IMR-90 (cell line): ENCODE data around the gene FBXO4. TPM values are rescaled to one million over a fixed set of nuclear protein-coding genes. Genes with fewer than 3 reads are reported as not detected.

Experiments used
- ATAC-seq: fragments of 200-7000 bp; cut with Tn5 transposase; 2 replicates; pipeline ENCODE4 v1.9.1; 2020; ENCODE audit warnings: low read depth, mild to moderate bottlenecking, moderate library complexity
- BruUV-seq: library from RNA; stranded (reverse); fragments of 400-500 nt; replicated peaks from 2 replicates; lab custom pipeline; 2021; lab: Mats Ljungman, UMichigan
- CTCF ChIA-PET: fragments of 300-600 bp; formaldehyde crosslinking; extraction: SDS; loops from one replicate; lab custom pipeline; 2021; ENCODE audit warnings: antibody characterized with exemption; lab: Yijun Ruan, JAX
- POLR2A ChIA-PET: fragments of 300-600 bp; sonication (Branson Sonifier 250); formaldehyde crosslinking; loops from one replicate; lab custom pipeline; 2022; ENCODE audit warnings: antibody characterized with exemption; ENCODE audit not compliant: unreplicated experiment; lab: Charles Lee
- DNase-seq: peaks from one replicate; pipeline ENCODE4 v3.0.0; 2013
- H2AFZ ChIP-seq: replicated peaks from 2 replicates; pipeline ENCODE3; 2013; ENCODE audit warnings: low read length, mild to moderate bottlenecking; ENCODE audit not compliant: poor library complexity
- H2AK5ac ChIP-seq: 2 replicates; pipeline ENCODE4 v1.6.1; 2013; ENCODE audit warnings: low read depth, low read length, inconsistent platforms
- H2AK9ac ChIP-seq: replicated peaks from 2 replicates; pipeline ENCODE3; 2013; ENCODE audit warnings: mild to moderate bottlenecking, low read depth, low read length, moderate library complexity; ENCODE audit not compliant: poor library complexity
- H2BK120ac ChIP-seq: 2 replicates; pipeline ENCODE4 v1.6.1; 2013; ENCODE audit warnings: low read depth, low read length, inconsistent platforms
- H2BK15ac ChIP-seq: 3 replicates; pipeline ENCODE4 v1.6.1; 2013; ENCODE audit warnings: low read depth, low read length, inconsistent platforms
- H2BK20ac ChIP-seq: 2 replicates; pipeline ENCODE4 v1.6.1; 2013; ENCODE audit warnings: low read depth, mild to moderate bottlenecking, inconsistent platforms, low read length, moderate library complexity
- H2BK5ac ChIP-seq: 2 replicates; pipeline ENCODE4 v1.6.1; 2013; ENCODE audit warnings: mild to moderate bottlenecking, low read depth, low read length, inconsistent platforms; ENCODE audit not compliant: poor library complexity, severe bottlenecking
- H3K14ac ChIP-seq: replicated peaks from 2 replicates; pipeline ENCODE4 v1.6.1; 2013; ENCODE audit warnings: low read depth, low read length, inconsistent platforms
- H3K18ac ChIP-seq: 2 replicates; pipeline ENCODE4 v1.6.1; 2013; ENCODE audit warnings: low read depth, low read length, control low read depth
- H3K23ac ChIP-seq: 2 replicates; pipeline ENCODE4 v1.6.1; 2013; ENCODE audit warnings: low read depth, low read length, inconsistent platforms
- H3K27ac ChIP-seq: 2 replicates; pipeline ENCODE4 v1.5.1; 2013; ENCODE audit warnings: mild to moderate bottlenecking, control low read depth, low read length; ENCODE audit not compliant: insufficient read depth
- H3K27me3 ChIP-seq: 2 replicates; pipeline ENCODE4 v1.6.1; 2013; ENCODE audit warnings: low read length; ENCODE audit not compliant: control insufficient read depth, insufficient read depth
- H3K36me3 ChIP-seq: 2 replicates; pipeline ENCODE4 v1.6.1; 2013; ENCODE audit warnings: low read length, mixed read lengths; ENCODE audit not compliant: control insufficient read depth, insufficient read depth
- H3K4ac ChIP-seq: 2 replicates; pipeline ENCODE4 v1.6.1; 2013; ENCODE audit warnings: low read depth, low read length, inconsistent platforms
- H3K4me1 ChIP-seq: 2 replicates; pipeline ENCODE4 v1.6.1; 2013; ENCODE audit warnings: low read length, mixed read lengths; ENCODE audit not compliant: control insufficient read depth, insufficient read depth
- H3K4me2 ChIP-seq: 2 replicates; pipeline ENCODE4 v1.6.1; 2013; ENCODE audit warnings: low read depth, mild to moderate bottlenecking, control low read depth, low read length, moderate library complexity
- H3K4me3 ChIP-seq: 2 replicates; pipeline ENCODE4 v1.5.1; 2013; ENCODE audit warnings: low read depth, mild to moderate bottlenecking, control low read depth, low read length, moderate library complexity; ENCODE audit not compliant: insufficient read depth
- H3K56ac ChIP-seq: 2 replicates; pipeline ENCODE4 v1.6.1; 2013; ENCODE audit warnings: low read length, inconsistent platforms; ENCODE audit not compliant: insufficient read depth; ENCODE audit errors: extremely low read depth
- H3K79me1 ChIP-seq, 2 experiments: 2 replicates each; pipeline ENCODE4 v1.6.1; 2013; ENCODE audit warnings: low read length in 2 of 2, inconsistent platforms in 1 of 2, low read depth in 1 of 2
- H3K9ac ChIP-seq: 2 replicates; pipeline ENCODE4 v1.6.1; 2013; ENCODE audit warnings: low read depth, low read length, control low read depth
- H3K9me1 ChIP-seq: 2 replicates; pipeline ENCODE4 v1.6.1; 2013; ENCODE audit warnings: low read length, inconsistent platforms; ENCODE audit not compliant: insufficient read depth
- H3K9me3 ChIP-seq: 2 replicates; pipeline ENCODE4 v1.6.1; 2013; ENCODE audit warnings: low read length; ENCODE audit not compliant: control insufficient read depth, insufficient read depth
- H4K20me1 ChIP-seq: 2 replicates; pipeline ENCODE4 v1.6.1; 2013; ENCODE audit warnings: low read length, inconsistent platforms; ENCODE audit not compliant: insufficient read depth
- H4K5ac ChIP-seq: 2 replicates; pipeline ENCODE4 v1.6.1; 2013; ENCODE audit warnings: mild to moderate bottlenecking, low read depth, low read length, control low read depth
- H4K8ac ChIP-seq, 2 experiments: 2 replicates each; pipeline ENCODE4 v1.6.1; 2013; ENCODE audit warnings: low read depth in 2 of 2, low read length in 2 of 2, control low read depth in 1 of 2, inconsistent platforms in 1 of 2
- H4K91ac ChIP-seq: 2 replicates; pipeline ENCODE4 v1.6.1; 2013; ENCODE audit warnings: low read depth, low read length, inconsistent platforms; ENCODE audit not compliant: insufficient read depth
- CHD1 ChIP-seq: IDR thresholded peaks from 2 replicates; pipeline ENCODE4 v1.6.1; 2012; ENCODE audit warnings: low read depth, low read length, improper control_type of control experiment
- FOS ChIP-seq: fragments of 150-350 bp; IDR thresholded peaks from 2 replicates; pipeline ENCODE4 v1.6.1; 2016; ENCODE audit warnings: low read depth, low read length
- MAFK ChIP-seq: IDR thresholded peaks from 2 replicates; pipeline ENCODE4 v1.6.1; 2012; ENCODE audit warnings: low read depth, low read length, improper control_type of control experiment
- MXI1 ChIP-seq: IDR thresholded peaks from 2 replicates; pipeline ENCODE4 v1.6.1; 2012; ENCODE audit warnings: low read depth, mild to moderate bottlenecking, low read length, moderate library complexity, borderline replicate concordance
- NFE2L2 ChIP-seq: fragments of 150-350 bp; IDR thresholded peaks from 2 replicates; pipeline ENCODE4 v1.6.1; 2016; ENCODE audit warnings: low read depth, mild to moderate bottlenecking, low read length
- RCOR1 ChIP-seq: IDR thresholded peaks from 2 replicates; pipeline ENCODE4 v1.6.1; 2012; ENCODE audit warnings: mild to moderate bottlenecking, low read length, improper control_type of control experiment; ENCODE audit not compliant: insufficient replicate concordance
- SMC3 ChIP-seq: fragments of 150-350 bp; IDR thresholded peaks from 2 replicates; pipeline ENCODE4 v1.6.1; 2016; ENCODE audit warnings: low read depth, mild to moderate bottlenecking, antibody characterized with exemption, low read length, moderate library complexity
- WGBS, 2 experiments: methylation state at CpG; one replicate each; pipeline versions ENCODE4 v1.1.5 to v1.1.7; 2013; ENCODE audit warnings: missing lambda C conversion rate in 2 of 2; ENCODE audit not compliant: insufficient read length in 1 of 2; ENCODE audit errors: extremely low coverage in 2 of 2; 5-methylcytosine and 5-hydroxymethylcytosine counted together
- dilution Hi-C: fragments of 300-500 bp; cut with HindIII; formaldehyde crosslinking; loops from one replicate; pipeline ENCODE4 v1.14.3; 2018; ENCODE audit warnings: low sequenced_read_pairs; ENCODE audit not compliant: unreplicated experiment
- in situ Hi-C: fragments of 300-500 bp; cut with MboI; formaldehyde crosslinking; loops from 3 replicates; pipeline ENCODE4 v1.14.3; 2019; ENCODE audit warnings: low sequenced_read_pairs, inconsistent platforms, mixed read lengths
- intact Hi-C: fragments of 100-400 bp; cut with micrococcal nuclease; formaldehyde crosslinking; loops from 2 replicates; pipeline ENCODE4 v1.10.0; 2022
- polyA plus RNA-seq, 3 experiments: library from polyadenylated mRNA; depleted of rRNA; stranded (reverse); fragments of >200 nt; gene quantifications; 2 replicates each; pipeline ENCODE4 v1.2.3, GENCODE V29; 2012; ENCODE audit warnings: low replicate concordance in 1 of 3
- total RNA-seq: library from RNA; depleted of rRNA; stranded (reverse); fragments of >200 nt; gene quantifications from 2 replicates; pipeline ENCODE4 v1.2.3, GENCODE V29; 2012
- TF ChIP-seq, protein P1 (sequence below): fragments of 150-350 bp; IDR thresholded peaks from 2 replicates; pipeline ENCODE4 v1.6.1; 2017; ENCODE audit warnings: mild to moderate bottlenecking, antibody characterized with exemption, low read length, low read depth
- TF ChIP-seq, protein P2 (sequence below): conservative IDR thresholded peaks from 2 replicates; pipeline ENCODE4 v1.5.1; 2012; ENCODE audit warnings: mild to moderate bottlenecking, low read depth, low read length, improper control_type of control experiment

FBXO4 gene
- total and polyA plus RNA-seq, 2 of the 4 experiments (the other 2 are of a cell fraction): 3.5 to 4.1 TPM

DNA sequence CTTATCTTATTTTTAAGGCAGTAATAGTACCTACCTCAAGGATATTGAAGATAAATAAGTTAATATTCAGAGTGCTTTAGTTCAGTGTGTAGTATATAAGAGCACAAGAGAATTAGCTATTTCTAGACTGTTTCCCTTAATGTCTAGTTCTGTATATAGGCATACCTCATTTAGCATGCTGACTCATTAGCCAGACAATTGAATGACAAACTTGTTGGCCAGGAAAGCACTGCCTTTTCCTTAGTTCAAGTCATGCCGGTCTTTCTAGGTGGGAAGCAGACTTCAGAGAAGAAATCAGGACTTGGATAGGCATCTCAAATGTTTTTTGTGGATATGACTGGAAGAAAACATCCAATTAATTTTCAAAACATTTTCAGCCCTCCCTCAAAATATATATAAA is 3.2 kb upstream of the FBXO4 start:
- Histone ChIP-seq H3K23ac (no peak overlapping the region), H3K18ac (no peak overlapping the region), H4K91ac (no peak overlapping the region), H3K4me2 (no peak overlapping the region), H3K79me1 (peaks cover 0 to 8% of the 10 kb centered on the region in 2 experiments; a peak in 2 of 4 replicates), H2AK5ac (no peak overlapping the region), H3K4ac (no peak overlapping the region), H3K4me3 (no peak overlapping the region), H3K9me1 (no peaks in the 10 kb centered on the region), H2AK9ac (no peak overlapping the region), H3K9ac (no peak overlapping the region), H3K56ac (no peak overlapping the region), H3K14ac (no peak overlapping the region), H4K8ac (no peak overlapping the region), H2BK15ac (no peak overlapping the region), H2BK20ac (no peak overlapping the region), H3K36me3 (peaks cover 10% of the 10 kb centered on the region), H3K27ac (no peak overlapping the region), H3K27me3 (no peaks in the 10 kb centered on the region), H3K9me3 (no peaks in the 10 kb centered on the region), H2BK120ac (no peak overlapping the region), H4K5ac (no peak overlapping the region), H3K4me1 (no peaks in the 10 kb centered on the region; the same call in 1 of the 2 replicates), H2AFZ (no peak overlapping the region), H4K20me1 (no peaks in the 10 kb centered on the region), H2BK5ac (no peak overlapping the region)
- WGBS, 2 experiments: no CpG with 5 or more reads among the region's 1 CpG
- no TSS peak for BruUV-seq
- DNase-seq (peak; percentile 60), ATAC-seq (no peak)
- in situ Hi-C loops: no loop called here
- POLR2A ChIA-PET: no interaction called here
- dilution Hi-C loops: no loop called here
- CTCF ChIA-PET: no interaction called here
- TF ChIP-seq MAFK (no peak), FOS (no peak), NFE2L2 (no peak), RCOR1 (no peak), SMC3 (no peak), MXI1 (no peak), CHD1 (no peak)
- TF ChIP-seq, protein P1, sequence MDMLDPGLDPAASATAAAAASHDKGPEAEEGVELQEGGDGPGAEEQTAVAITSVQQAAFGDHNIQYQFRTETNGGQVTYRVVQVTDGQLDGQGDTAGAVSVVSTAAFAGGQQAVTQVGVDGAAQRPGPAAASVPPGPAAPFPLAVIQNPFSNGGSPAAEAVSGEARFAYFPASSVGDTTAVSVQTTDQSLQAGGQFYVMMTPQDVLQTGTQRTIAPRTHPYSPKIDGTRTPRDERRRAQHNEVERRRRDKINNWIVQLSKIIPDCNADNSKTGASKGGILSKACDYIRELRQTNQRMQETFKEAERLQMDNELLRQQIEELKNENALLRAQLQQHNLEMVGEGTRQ: no peak
- TF ChIP-seq, protein P2, sequence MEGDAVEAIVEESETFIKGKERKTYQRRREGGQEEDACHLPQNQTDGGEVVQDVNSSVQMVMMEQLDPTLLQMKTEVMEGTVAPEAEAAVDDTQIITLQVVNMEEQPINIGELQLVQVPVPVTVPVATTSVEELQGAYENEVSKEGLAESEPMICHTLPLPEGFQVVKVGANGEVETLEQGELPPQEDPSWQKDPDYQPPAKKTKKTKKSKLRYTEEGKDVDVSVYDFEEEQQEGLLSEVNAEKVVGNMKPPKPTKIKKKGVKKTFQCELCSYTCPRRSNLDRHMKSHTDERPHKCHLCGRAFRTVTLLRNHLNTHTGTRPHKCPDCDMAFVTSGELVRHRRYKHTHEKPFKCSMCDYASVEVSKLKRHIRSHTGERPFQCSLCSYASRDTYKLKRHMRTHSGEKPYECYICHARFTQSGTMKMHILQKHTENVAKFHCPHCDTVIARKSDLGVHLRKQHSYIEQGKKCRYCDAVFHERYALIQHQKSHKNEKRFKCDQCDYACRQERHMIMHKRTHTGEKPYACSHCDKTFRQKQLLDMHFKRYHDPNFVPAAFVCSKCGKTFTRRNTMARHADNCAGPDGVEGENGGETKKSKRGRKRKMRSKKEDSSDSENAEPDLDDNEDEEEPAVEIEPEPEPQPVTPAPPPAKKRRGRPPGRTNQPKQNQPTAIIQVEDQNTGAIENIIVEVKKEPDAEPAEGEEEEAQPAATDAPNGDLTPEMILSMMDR: no peak
- intact Hi-C loops: no loop called here
